ENCODE data around the gene AKAP9.
"Not testable (repeated sequence)": the region's sequence is repeated elsewhere in the genome, so short reads cannot be mapped to it uniquely, and the experiment has no call there.

AKAP9 gene

GRCh38 chr7:92121681-92122080, 181.0 kb downstream of the AKAP9 start:
- Histone ChIP-seq H3K27me3 (ENCODE audit: control insufficient read depth, insufficient read depth, low read length) (no peaks in the 10 kb centered on the region), H3K27ac (ENCODE audit: low read length) (no peak overlapping the region), H3K4me1 (ENCODE audit: control insufficient read depth, insufficient read depth, low read length) (no peaks in the 10 kb centered on the region), H3K4me3 (ENCODE audit: low read length) (no peak overlapping the region), H3K36me3 (ENCODE audit: control insufficient read depth, insufficient read depth, low read length) (peaks cover 3% of the 10 kb centered on the region; the same call in 1 of the 2 replicates), H3K9me3 (ENCODE audit: control insufficient read depth, insufficient read depth, low read length) (no peaks in the 10 kb centered on the region)
- DNase-seq (ENCODE audit: low read depth, low spot score) = no peak

GRCh38 chr7:92131093-92131492, 190.4 kb downstream of the AKAP9 start:
- no peak for DNase-seq (ENCODE audit: low read depth, low spot score)
- Histone ChIP-seq H3K36me3 (ENCODE audit: control insufficient read depth, insufficient read depth, low read length) (no peaks in the 10 kb centered on the region; the same call in 1 of the 2 replicates), H3K27ac (ENCODE audit: low read length) (no peak overlapping the region), H3K27me3 (ENCODE audit: control insufficient read depth, insufficient read depth, low read length) (no peaks in the 10 kb centered on the region), H3K4me3 (ENCODE audit: low read length) (no peak overlapping the region), H3K4me1 (ENCODE audit: control insufficient read depth, insufficient read depth, low read length) (no peaks in the 10 kb centered on the region), H3K9me3 (ENCODE audit: control insufficient read depth, insufficient read depth, low read length) (no peaks in the 10 kb centered on the region)
- WGBS (ENCODE audit: insufficient coverage, insufficient read length) = no CpG with 5 or more reads among the region's 5 CpGs

DNA sequence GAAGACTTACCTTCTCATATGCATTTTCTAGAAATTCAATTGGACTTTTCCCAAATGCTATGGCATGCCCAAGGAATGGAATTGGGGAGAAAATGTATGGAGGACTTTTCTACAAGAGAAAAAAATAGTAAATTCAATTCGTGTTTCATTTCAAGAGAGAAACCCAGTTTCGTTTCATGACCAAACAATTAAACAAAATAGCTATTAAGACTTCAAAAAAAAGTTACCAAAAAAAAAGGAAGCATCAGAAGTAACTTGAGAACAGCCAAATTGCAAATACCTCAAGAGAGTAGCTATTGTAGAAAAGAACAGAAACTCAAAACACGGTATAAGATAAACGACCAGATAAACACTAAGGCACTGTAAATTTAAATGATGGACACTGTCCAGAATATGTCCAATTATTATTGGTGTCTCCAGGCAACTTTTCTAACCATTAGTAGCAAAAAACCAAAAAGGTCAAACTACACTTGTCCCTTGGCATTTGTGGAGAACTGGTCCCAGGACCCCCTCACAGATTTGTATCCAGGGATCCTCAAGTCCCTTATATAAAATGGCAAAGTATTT, 191.2 kb downstream of the AKAP9 start:
- no peak for DNase-seq (ENCODE audit: low read depth, low spot score)
- Histone ChIP-seq H3K4me1 (ENCODE audit: control insufficient read depth, insufficient read depth, low read length) (no peaks in the 10 kb centered on the region), H3K36me3 (ENCODE audit: control insufficient read depth, insufficient read depth, low read length) (no peaks in the 10 kb centered on the region; the same call in 1 of the 2 replicates), H3K27me3 (ENCODE audit: control insufficient read depth, insufficient read depth, low read length) (no peaks in the 10 kb centered on the region), H3K27ac (ENCODE audit: low read length) (no peak overlapping the region), H3K4me3 (ENCODE audit: low read length) (no peak overlapping the region), H3K9me3 (ENCODE audit: control insufficient read depth, insufficient read depth, low read length) (no peaks in the 10 kb centered on the region)
- WGBS (ENCODE audit: insufficient coverage, insufficient read length) = no CpG with 5 or more reads among the region's 4 CpGs

DNA sequence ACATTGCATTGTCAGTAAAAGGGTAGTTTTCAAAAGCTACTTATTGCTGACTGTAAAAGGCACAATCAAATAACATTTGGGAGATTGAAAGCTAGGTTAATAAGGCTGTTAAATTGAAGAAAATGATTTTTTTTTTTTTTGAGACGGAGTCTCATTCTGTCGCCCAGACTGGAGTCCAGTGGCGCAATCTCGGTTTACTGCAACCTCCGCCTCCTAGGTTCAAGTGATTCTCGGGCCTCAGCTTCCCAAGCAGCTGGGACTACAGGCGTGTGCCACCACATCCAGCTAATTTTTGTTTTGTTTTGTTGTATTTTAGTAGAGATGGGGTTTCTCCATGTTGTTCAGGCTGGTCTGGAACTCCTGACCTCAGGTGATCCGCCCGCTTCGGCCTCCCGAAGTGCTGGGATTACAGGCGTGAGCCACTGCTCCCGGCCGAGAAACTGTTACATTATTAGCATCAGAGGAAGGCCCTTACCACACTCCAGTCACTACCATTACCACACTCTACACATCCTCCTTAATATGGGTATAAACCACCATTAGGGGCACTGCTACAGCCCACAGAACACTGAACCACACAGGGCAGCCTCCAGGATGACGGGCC, 192.6 kb downstream of the AKAP9 start:
- Histone ChIP-seq H3K9me3 (ENCODE audit: control insufficient read depth, insufficient read depth, low read length) (no peaks in the 10 kb centered on the region), H3K27ac (ENCODE audit: low read length) (no peak overlapping the region), H3K4me1 (ENCODE audit: control insufficient read depth, insufficient read depth, low read length) (no peaks in the 10 kb centered on the region), H3K36me3 (ENCODE audit: control insufficient read depth, insufficient read depth, low read length) (no peaks in the 10 kb centered on the region; the same call in 1 of the 2 replicates), H3K4me3 (ENCODE audit: low read length) (peak overlapping the region; percentile 72), H3K27me3 (ENCODE audit: control insufficient read depth, insufficient read depth, low read length) (no peaks in the 10 kb centered on the region)
- DNase-seq (ENCODE audit: low read depth, low spot score) = no peak
- no CpG with 5 or more reads among the region's 15 CpGs for WGBS (ENCODE audit: insufficient coverage, insufficient read length)

DNA sequence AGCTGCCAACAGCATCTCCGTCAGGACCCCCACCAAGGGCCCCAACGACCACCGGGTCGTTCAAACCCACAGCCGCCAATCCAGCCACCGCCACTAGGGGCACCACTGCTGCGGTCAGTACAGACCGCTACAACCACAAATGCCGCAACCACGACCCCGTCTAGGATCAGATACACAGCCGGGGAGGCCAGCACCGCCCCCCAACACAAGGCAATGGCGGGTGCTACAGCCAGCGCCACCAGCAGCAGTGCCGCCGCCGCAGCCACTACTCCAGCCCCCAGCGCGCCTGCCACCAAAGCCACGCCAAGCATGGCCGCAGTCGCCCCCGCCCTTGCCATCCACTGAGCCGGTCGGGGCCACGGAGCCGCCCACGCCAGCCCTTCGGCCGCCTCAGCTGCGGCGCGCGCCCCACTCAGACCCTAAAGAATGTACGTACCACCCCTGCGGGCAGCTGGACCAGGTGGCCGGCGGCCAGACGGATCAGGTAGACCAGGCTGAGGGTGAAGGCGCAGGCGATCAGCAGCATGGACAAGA, 193.1 kb downstream of the AKAP9 start:
- Histone ChIP-seq H3K9me3 (ENCODE audit: control insufficient read depth, insufficient read depth, low read length) (no peaks in the 10 kb centered on the region), H3K4me1 (ENCODE audit: control insufficient read depth, insufficient read depth, low read length) (no peaks in the 10 kb centered on the region), H3K36me3 (ENCODE audit: control insufficient read depth, insufficient read depth, low read length) (no peaks in the 10 kb centered on the region; the same call in 1 of the 2 replicates), H3K27me3 (ENCODE audit: control insufficient read depth, insufficient read depth, low read length) (no peaks in the 10 kb centered on the region), H3K27ac (ENCODE audit: low read length) (no peak overlapping the region), H3K4me3 (ENCODE audit: low read length) (peak overlapping the region; percentile 72)
- DNase-seq (ENCODE audit: low read depth, low spot score) = peak; percentile 45
- no CpG with 5 or more reads among the region's 42 CpGs for WGBS (ENCODE audit: insufficient coverage, insufficient read length)

DNA sequence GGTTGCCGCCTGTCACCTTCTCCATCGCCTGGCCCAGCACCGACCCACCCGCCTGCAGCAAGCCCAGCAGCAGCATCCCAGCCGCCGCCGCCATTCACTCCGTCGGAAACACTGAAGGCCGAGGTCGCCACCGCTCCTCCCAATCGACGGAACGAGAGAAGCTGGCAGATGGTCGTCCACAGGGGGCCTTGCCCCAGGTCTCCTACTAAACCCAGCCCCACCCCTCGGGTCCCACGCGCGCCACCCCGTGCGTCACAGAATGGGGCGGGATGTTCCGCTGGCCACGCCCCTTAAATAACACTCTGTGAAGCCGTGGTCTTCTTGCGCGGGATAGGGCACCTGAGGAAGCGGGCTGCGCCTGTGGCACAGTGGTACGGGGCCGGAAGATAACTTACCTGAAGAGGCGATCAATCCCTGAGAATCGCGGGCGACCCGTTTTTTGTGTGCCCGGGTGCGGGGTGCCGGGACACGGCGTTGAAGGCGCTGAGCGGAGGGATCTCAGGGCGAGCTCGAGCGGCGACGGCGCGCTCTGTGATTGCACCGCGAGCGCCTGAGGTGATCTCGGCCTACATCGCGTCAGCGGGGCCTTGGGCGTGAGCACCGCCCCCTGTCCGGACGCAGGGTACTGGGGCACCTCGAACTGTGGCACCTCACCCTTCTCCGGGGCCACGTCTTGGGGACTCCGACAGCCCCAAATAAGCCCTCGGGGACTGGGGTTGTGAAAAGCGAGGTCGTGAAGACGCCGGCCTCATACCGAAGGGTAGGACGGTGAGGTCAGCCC, 193.8 kb downstream of the AKAP9 start, which contains the start of gene CYP51A1:
TSS of gene CYP51A1 (minus strand) at position 207 of the 781 bp plus-strand sequence. CDS start at position 94, 113 bp downstream.
- DNase-seq (ENCODE audit: low read depth, low spot score) = peak; percentile 82
- peak within 1 kb of the TSS; percentile 72 for H3K4me3 ChIP-seq (ENCODE audit: low read length)
- H3K36me3 ChIP-seq (ENCODE audit: control insufficient read depth, insufficient read depth, low read length) = no peaks in the 10 kb centered on the region
- no CpG with 5 or more reads among the region's 73 CpGs for WGBS (ENCODE audit: insufficient coverage, insufficient read length)
- no peaks in the 10 kb centered on the region for H3K27me3 ChIP-seq (ENCODE audit: control insufficient read depth, insufficient read depth, low read length)
- H3K27ac ChIP-seq (ENCODE audit: low read length) = no peak within 1 kb of the TSS
- H3K4me1 ChIP-seq (ENCODE audit: control insufficient read depth, insufficient read depth, low read length) = no peaks in the 10 kb centered on the region
- H3K9me3 ChIP-seq (ENCODE audit: control insufficient read depth, insufficient read depth, low read length) = no peaks in the 10 kb centered on the region

DNA sequence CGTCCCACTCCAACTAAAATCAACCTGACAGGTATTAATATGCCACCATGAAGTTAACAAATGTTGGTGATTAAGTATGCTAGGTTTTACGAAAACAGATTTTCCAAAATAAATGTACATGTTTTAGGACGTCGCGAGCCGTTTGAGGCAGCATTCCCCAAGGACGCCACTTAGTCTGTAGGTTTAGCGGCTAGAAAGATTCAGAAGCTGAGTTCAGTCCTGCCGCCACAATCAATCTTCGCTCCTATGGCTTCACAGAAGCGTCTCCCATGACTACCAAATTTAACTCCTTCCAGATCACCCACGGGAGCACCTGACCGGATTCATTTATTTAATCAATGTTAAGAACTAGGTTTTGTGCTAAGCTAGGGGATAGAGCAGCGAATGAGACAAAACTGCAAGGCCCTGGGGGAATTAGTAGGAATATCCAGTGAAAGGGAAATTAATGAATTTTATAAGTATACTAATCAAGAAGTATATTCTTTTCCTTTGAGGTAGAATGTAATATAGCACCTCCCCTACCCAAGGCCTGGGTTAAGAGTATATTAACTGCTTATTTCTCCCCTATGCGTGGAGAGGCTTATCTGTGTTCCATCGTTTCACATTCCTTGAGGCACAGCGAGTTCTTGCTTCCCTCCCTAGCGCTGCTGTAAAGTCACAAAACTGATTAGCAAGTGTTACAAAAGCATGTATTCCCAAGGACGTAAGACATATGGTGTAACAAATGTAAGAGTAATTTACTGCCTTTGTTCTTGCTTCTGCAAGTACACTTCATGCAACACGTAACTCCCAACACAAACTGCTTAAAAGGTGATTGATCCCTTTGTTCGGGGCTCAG, 194.6 kb downstream of the AKAP9 start:
- DNase-seq (ENCODE audit: low read depth, low spot score) = no peak
- WGBS (ENCODE audit: insufficient coverage, insufficient read length) = no CpG with 5 or more reads among the region's 21 CpGs

GRCh38 chr7:92137557-92137956, 196.9 kb downstream of the AKAP9 start:
- no peaks in the 10 kb centered on the region for H3K9me3 ChIP-seq (ENCODE audit: control insufficient read depth, insufficient read depth, low read length)
- no peaks in the 10 kb centered on the region for H3K4me1 ChIP-seq (ENCODE audit: control insufficient read depth, insufficient read depth, low read length)
- no CpG with 5 or more reads among the region's 2 CpGs for WGBS (ENCODE audit: insufficient coverage, insufficient read length)
- no peak for DNase-seq (ENCODE audit: low read depth, low spot score)
- no peak overlapping the region for H3K4me3 ChIP-seq (ENCODE audit: low read length)
- H3K27ac ChIP-seq (ENCODE audit: low read length) = no peak overlapping the region
- no peaks in the 10 kb centered on the region for H3K36me3 ChIP-seq (ENCODE audit: control insufficient read depth, insufficient read depth, low read length)
- H3K27me3 ChIP-seq (ENCODE audit: control insufficient read depth, insufficient read depth, low read length) = no peaks in the 10 kb centered on the region

More for the DNA sequence above, 194.6 kb downstream of the AKAP9 start:
- Histone ChIP-seq H3K4me1 (ENCODE audit: control insufficient read depth, insufficient read depth, low read length) (no peaks in the 10 kb centered on the region), H3K27ac (ENCODE audit: low read length) (no peak overlapping the region), H3K9me3 (ENCODE audit: control insufficient read depth, insufficient read depth, low read length) (no peaks in the 10 kb centered on the region), H3K4me3 (ENCODE audit: low read length) (peak overlapping the region; percentile 72; the same call in 1 of the 2 replicates), H3K27me3 (ENCODE audit: control insufficient read depth, insufficient read depth, low read length) (no peaks in the 10 kb centered on the region), H3K36me3 (ENCODE audit: control insufficient read depth, insufficient read depth, low read length) (no peaks in the 10 kb centered on the region)

DNA sequence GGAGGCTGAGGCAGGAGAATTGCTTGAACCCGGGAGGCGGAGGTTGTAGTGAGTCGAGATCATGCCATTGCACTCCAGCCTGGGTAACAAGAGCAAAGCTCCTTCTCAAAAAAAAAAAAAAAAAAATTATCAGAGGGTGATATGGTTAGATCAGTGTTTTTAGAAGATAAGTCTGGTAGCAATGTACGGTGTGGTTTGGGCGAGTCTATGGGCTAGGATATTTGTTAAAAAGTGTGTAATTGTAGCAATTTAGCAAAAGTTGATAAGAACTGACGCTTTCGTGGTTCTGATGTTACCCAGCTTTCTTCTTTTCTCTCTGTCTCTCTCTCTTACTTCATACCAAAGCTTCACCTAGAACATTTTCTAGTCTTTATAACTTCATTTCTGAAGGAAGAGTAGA, 200.5 kb downstream of the AKAP9 start:
- no CpG with 5 or more reads among the region's 7 CpGs for WGBS (ENCODE audit: insufficient coverage, insufficient read length)
- no peaks in the 10 kb centered on the region for H3K27me3 ChIP-seq (ENCODE audit: control insufficient read depth, insufficient read depth, low read length)
- DNase-seq (ENCODE audit: low read depth, low spot score) = no peak
- no peaks in the 10 kb centered on the region for H3K36me3 ChIP-seq (ENCODE audit: control insufficient read depth, insufficient read depth, low read length)
- no peak overlapping the region for H3K27ac ChIP-seq (ENCODE audit: low read length)
- H3K4me1 ChIP-seq (ENCODE audit: control insufficient read depth, insufficient read depth, low read length) = no peaks in the 10 kb centered on the region; the same call in 1 of the 2 replicates
- no peak overlapping the region for H3K4me3 ChIP-seq (ENCODE audit: low read length)
- H3K9me3 ChIP-seq (ENCODE audit: control insufficient read depth, insufficient read depth, low read length) = no peaks in the 10 kb centered on the region

- WGBS (ENCODE audit: insufficient coverage, insufficient read length) = no CpG with 5 or more reads among the region's 9 CpGs
- DNase-seq (ENCODE audit: low read depth, low spot score); H3K9me3 ChIP-seq (ENCODE audit: control insufficient read depth, insufficient read depth, low read length); H3K27ac ChIP-seq (ENCODE audit: low read length); H3K27me3 ChIP-seq (ENCODE audit: control insufficient read depth, insufficient read depth, low read length); H3K36me3 ChIP-seq (ENCODE audit: control insufficient read depth, insufficient read depth, low read length); H3K4me3 ChIP-seq (ENCODE audit: low read length); H3K4me1 ChIP-seq (ENCODE audit: control insufficient read depth, insufficient read depth, low read length): not testable (repeated sequence)
Observed at GRCh38 chr7:92142791-92143190, 202.1 kb downstream of the AKAP9 start.

Data from iPS DF 6.9 (cell line).